Body of pancreas (tissue), 4 donors: Measurements from ENCODE around the gene GANAB.

Experiments used
- CTCF ChIP-seq, 7 experiments: fragments of 450-650 bp in 4 of 7; fragments of 200-600 bp in 3 of 7; sonication (generic) in 3 of 7; IDR thresholded peaks; one replicate each; pipeline ENCODE4 v1.5.1; 2016 to 2019; ENCODE audit warnings: antibody characterized with exemption in 7 of 7
- POLR2A ChIP-seq, 3 donors: fragments of 450-650 bp; IDR thresholded peaks; one replicate each; pipeline ENCODE4 v1.6.1; 2016; ENCODE audit warnings: antibody characterized with exemption in 3 of 3, mild to moderate bottlenecking in 2 of 3

- no peak for TF ChIP-seq POLR2A (IDR thresholded peaks at IDR 0.05)
- no peak for TF ChIP-seq CTCF (IDR thresholded peaks at IDR 0.05)
These were observed 20.0 kb upstream of the GANAB start for GRCh38 chr11:62666259-62666926.
